GM19397 (cell line): ENCODE data around the gene NSL1.
A peak's percentile ranks its signal among the peaks of the same experiment; 100 is the strongest.

Experiments
- ATAC-seq: cut with Tn5 transposase; IDR thresholded peaks from one replicate; pipeline ENCODE4 v1.9.1; 2021; ENCODE audit warnings: mild to moderate bottlenecking, moderate library complexity; ENCODE audit not compliant: unreplicated experiment

Gene NSL1, protein sequence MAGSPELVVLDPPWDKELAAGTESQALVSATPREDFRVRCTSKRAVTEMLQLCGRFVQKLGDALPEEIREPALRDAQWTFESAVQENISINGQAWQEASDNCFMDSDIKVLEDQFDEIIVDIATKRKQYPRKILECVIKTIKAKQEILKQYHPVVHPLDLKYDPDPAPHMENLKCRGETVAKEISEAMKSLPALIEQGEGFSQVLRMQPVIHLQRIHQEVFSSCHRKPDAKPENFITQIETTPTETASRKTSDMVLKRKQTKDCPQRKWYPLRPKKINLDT

DNA sequence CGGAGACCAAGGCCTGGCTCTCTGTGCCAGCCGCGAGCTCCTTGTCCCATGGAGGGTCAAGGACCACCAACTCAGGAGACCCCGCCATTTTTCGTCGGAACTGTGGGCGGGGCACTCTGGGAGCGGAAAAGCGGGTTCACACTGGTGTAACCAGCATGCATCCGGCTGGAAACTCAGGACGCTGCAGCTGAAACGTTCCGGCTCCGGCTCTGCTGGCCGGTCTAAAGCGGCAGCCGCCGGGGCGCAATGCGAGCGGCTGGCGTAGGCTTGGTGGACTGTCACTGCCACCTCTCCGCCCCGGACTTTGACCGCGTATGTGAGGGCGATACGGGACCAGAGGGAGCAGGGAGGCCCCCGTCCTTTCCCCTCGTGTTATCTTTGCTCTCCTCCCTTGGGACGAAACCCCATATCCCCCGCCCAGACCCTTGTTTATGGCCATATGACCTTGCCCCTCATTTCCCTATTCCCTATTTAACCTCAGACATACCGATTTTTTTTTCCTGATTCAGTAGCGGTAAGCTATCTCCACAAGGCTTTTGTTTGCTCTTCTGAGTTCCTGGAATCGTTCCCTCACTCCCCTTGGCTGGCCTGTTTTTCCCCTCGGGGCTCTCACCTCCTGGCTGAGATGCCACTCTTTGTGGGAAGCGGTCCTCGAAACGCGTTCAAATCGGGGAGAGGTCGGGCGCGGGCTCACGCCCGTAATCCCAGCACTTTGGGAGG is at the start of gene NSL1, which contains the start of gene TATDN3:
Gene NSL1 (minus strand): TSS at position 102 of the 720 bp plus-strand sequence. CDS start 14 bp downstream, at position 88.
Gene TATDN3 (plus strand): TSS at position 219 of the 720 bp plus-strand sequence. CDS start 28 bp downstream, at position 247.
- peak; percentile 79 for ATAC-seq

GRCh38 chr1:212838145-212838544 is 46.6 kb upstream of the NSL1 start:
- ATAC-seq, result no peak

GRCh38 chr1:212833211-212834207 is 41.9 kb upstream of the NSL1 start:
- peak; percentile 69 for ATAC-seq

- no peak for ATAC-seq
Observed at GRCh38 chr1:212828395-212828794, 36.8 kb upstream of the NSL1 start.

DNA sequence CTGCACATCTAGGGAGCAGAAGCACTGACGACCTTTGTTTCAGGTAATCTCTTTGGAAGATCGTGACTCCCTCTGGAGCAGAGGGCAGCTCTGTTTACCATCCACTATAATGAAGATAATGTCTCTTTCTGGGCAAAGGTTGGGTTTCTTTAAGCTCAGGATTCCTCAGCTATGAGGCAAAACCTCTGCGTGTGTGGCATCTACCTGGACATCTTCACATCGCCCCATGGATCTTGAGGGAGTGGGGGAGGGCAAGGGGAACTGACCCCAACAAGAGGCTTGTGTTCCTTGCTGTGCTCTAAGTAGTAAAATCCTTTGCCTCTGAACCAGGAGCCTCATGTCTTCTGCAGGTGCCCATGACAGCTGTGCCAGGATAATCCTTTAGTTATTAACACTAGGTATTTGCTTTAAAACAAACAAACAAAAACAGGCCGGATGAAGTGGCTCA is 36.3 kb upstream of the NSL1 start:
- ATAC-seq, result no peak

DNA sequence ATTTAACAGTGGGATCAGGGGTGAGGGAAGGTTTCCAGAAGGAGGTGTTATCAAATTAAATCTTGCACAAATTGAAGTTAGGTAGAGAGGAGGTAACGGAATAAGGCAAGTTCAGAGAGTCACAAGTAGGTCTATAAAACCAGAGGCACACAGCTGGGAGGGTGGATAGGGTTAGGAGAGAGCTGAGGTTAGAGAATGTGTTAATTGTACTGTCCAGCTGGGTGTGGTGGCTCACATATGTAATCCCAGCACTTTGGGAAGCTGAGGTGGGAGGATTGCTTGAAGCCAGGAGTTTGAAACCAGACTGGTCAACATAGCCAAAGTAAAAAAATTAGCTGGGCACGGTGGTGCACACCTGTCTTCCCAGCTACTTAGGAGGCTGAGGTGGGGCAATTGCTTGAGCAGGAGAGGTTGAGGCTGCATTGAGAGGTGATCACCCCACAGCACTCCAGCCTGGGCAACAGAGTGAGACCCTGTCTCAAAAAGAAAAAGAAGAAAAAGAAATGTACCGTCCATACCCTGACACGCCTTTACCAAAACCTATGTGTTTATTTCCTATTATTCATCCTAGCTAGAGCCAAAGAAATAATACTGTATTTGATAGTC is 35.7 kb upstream of the NSL1 start:
- no peak for ATAC-seq

- no peak for ATAC-seq
Observed at GRCh38 chr1:212825798-212826452, 34.3 kb upstream of the NSL1 start.

GRCh38 chr1:212824201-212824600 is 32.6 kb upstream of the NSL1 start:
- ATAC-seq, result no peak

GRCh38 chr1:212822956-212823355 is 31.4 kb upstream of the NSL1 start:
- no peak for ATAC-seq

- no peak for ATAC-seq
Observed at GRCh38 chr1:212820969-212821368, 29.4 kb upstream of the NSL1 start.

DNA sequence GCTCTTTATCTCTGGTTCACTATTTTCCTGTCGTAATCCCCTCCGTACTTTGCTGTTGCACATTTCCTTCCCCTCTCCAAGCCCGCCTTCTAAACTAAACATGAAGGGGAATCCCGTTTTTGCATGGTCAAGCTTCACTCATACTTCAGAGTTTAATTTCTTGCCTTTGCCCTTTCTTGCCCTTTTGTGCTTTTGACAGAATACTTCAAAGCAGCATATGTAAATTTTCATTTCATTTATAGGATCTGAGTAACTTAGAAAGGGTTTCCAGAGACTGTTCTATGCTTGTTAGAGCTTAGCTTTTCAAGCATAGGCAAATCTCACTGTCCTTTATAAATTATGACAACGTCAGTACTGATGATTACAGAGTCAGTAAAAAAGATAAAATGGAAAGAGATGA is 28.1 kb upstream of the NSL1 start:
- peak; percentile 69 for ATAC-seq

DNA sequence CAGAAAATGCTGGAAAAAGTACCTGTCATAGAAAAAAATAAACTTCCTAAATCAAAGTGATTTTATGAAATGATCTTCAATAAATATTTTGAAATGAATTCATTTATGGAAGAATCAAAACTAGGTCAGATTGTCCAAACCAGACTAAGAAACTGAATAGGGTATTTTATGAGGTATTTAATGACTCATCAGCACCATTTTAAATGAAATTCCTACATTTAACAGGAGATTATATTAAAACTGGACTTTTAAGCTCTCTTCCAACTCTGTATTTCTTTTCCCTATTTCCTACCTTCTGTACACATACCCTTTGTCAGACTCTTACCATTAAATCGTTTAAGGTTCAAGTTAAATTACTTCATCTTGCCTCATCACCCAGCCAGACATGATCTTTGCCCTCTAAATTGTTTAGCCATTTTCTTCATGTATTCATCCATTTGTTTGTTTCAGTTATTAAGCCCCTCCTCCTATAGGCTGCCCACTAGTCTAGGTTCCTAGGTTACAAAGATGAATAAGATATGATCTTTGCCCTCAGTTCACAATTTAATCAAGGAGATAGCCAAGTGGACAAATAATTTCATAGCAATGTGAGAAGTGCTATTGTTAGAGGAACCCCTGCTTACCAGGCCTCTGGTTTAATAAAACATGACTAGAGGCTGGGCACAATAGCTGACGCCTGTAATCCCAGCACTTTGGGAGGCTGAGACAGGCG is 25.1 kb upstream of the NSL1 start:
- ATAC-seq, result no peak

DNA sequence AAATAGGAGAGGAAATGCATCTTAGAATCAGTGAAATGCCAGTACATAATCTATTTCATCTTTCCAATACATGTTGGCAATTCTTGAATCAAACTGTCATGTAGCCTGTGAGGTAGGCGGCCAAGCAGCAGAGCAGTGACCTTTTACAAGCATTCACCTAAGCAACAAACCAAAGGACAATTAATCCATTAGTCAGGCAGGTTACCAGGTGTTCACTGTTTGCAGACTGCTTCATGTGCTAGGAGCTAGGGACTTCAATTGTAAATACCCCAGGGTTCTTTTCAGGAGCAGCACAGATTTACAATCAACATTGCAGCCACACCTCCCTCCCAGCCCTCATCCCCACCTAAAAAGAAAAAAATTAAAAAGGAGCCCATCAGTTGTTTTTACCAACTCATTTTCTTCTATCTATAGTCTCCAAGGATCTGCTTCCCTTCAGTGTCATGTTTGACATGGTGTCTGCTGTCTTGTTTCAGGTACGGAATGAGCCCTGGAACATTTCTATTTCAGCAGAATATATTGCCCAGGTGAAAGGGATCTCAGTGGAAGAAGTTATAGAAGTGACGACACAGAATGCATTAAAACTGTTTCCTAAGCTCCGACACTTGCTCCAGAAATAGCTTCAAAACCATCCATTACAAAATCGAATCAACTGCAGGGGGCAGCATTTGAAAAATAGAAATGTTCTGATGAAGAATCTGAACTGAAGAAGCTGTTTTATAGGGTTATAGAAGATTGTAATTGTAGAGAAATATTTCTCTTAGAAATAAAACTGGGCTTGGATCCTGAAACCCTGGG is 23.2 kb upstream of the NSL1 start:
- ATAC-seq, result no peak

DNA sequence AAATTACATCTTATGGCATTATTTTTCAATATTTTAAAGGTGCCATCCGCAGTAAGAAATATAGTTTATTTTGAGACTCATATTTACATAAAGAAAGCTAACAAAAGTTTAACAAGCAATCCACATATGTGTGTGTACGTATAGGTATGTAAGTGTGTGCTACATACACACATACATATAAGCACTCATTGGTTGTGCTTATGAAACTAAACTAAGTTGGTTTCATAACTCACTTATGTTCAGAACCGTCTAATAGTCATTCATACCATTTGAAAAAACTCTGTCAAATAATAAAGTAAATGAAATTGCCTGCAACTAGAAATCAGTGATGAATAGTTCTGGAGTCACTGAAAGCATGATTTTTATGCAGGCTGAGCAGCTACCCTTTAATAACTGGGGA is 14.2 kb upstream of the NSL1 start:
- no peak for ATAC-seq

GRCh38 chr1:212797681-212798080 is 6.1 kb upstream of the NSL1 start:
- no peak for ATAC-seq

GRCh38 chr1:212794561-212795014 is 3.0 kb upstream of the NSL1 start:
- ATAC-seq, result peak; percentile 66

- no peak for ATAC-seq
Observed at GRCh38 chr1:212792396-212792908, 875 bp upstream of the NSL1 start.

DNA sequence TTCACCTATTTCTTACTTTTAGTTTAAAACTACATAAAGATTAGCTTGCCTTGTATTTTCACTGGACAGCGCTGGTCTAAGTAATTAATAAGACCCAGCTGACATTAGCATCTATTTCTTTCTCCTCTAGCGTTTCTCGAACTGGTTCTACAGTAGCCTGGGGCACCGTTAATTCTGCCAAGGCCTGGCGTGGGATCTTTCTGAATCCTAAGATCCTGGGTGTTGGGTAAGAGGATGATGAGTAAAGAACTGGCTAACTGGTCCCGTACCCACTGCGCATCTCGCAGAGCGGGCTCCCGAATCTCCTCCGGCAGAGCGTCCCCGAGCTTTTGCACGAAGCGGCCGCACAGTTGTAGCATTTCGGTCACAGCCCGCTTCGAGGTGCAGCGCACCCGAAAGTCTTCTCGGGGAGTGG is 309 bp downstream of the NSL1 start:
- ATAC-seq, result peak; percentile 25
